Prostate gland (tissue), 2 donors: ENCODE results near the gene ATP9A.

Experiments
- POLR2A ChIP-seq: fragments of 450-650 bp; IDR thresholded peaks from one replicate; pipeline ENCODE4 v1.6.1; 2016; ENCODE audit warnings: antibody characterized with exemption, mild to moderate bottlenecking
- TF ChIP-seq, protein P1 (sequence below), 4 experiments: fragments of 200-600 bp in 2 of 4; fragments of 450-650 bp in 2 of 4; sonication (generic) in 2 of 4; IDR thresholded peaks; 1 replicate in 3 of 4; 2 replicates in 1 of 4; pipeline ENCODE4 v1.5.1; 2016 to 2019; ENCODE audit warnings: antibody characterized with exemption in 4 of 4, mild to moderate bottlenecking in 2 of 4, moderate library complexity in 2 of 4

DNA sequence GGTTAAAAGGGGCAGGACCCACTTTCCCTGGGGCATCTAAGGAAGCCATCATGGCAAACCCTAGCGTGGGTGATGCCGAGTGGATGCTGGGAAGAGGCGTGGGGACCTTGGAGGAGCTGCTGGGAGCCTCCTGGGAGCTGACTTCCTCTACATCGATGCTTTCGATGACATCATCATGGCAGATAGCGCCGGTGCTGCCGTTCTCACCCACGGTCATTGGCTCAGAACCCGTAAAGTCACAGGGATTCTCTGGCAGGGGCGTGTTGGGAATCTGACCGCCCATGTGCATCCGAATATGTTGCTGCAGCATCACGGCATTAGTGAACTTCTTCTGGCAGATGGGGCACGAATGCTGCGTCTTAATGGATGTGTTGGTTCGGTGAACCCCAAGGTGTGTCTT lies 22.1 kb upstream of the ATP9A start:
- TF ChIP-seq, protein P1, sequence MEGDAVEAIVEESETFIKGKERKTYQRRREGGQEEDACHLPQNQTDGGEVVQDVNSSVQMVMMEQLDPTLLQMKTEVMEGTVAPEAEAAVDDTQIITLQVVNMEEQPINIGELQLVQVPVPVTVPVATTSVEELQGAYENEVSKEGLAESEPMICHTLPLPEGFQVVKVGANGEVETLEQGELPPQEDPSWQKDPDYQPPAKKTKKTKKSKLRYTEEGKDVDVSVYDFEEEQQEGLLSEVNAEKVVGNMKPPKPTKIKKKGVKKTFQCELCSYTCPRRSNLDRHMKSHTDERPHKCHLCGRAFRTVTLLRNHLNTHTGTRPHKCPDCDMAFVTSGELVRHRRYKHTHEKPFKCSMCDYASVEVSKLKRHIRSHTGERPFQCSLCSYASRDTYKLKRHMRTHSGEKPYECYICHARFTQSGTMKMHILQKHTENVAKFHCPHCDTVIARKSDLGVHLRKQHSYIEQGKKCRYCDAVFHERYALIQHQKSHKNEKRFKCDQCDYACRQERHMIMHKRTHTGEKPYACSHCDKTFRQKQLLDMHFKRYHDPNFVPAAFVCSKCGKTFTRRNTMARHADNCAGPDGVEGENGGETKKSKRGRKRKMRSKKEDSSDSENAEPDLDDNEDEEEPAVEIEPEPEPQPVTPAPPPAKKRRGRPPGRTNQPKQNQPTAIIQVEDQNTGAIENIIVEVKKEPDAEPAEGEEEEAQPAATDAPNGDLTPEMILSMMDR (IDR thresholded peaks at IDR 0.05): no peak
- no peak for TF ChIP-seq POLR2A
